ENCODE results near the gene HAUS2.
"Not testable (repeated sequence)": the region's sequence is repeated elsewhere in the genome, so short reads cannot be mapped to it uniquely, and the experiment has no call there.

HAUS2 gene

GRCh38 chr15:42548249-42549031 lies at the start of gene HAUS2, which contains the start of gene LRRC57:
Gene HAUS2 (plus strand): TSS chr15:42548838. CDS start chr15:42548873, 35 bp downstream.
Gene LRRC57 (minus strand): TSS chr15:42548793. CDS start chr15:42548434, 359 bp downstream.
- DNase-seq (ENCODE audit: low spot score): peak; percentile 88

GRCh38 chr15:42499858-42500609 lies 48.6 kb upstream of the HAUS2 start:
- DNase-seq (ENCODE audit: low spot score): no peak

DNA sequence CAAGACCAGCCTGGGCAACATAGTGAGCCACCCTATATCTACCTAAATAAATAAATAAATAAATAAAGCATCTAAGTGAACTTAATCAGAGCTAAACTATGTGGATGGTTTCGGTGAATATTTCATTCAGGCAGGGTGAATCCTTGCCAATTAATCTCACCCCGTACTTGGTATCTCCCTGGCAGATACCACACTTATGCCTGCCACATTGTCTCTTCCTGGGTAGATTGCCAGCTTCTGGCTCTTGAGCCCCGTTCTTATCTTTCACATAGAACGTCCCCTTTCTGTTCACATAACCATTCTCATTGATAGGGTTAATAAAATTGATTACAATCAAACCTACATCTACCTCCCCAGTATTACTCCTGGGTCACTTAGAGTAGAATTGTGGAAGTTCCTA lies 46.2 kb upstream of the HAUS2 start:
- DNase-seq (ENCODE audit: low spot score): no peak

DNA sequence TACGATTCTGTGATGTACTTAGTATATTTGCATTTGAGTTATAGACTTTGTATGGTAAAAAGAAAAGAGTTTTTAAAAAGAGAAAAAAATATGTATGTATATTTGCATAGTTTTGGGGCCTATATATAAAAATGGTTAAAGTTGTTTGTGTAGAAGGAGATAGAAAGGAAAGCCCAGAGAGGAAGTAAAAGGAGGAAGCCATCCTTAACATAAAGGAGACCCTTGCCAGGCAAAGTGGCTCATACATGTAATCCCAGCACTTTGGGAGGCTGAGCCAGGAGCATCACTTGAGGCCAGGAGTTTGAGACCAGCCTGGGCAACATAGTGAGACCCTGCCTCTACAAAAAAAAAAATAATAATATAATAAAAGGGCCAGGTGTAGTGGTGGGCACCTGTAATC lies 44.8 kb upstream of the HAUS2 start:
- no peak for DNase-seq (ENCODE audit: low spot score)

GRCh38 chr15:42504631-42505030 lies 44.0 kb upstream of the HAUS2 start:
- peak; percentile 23 for DNase-seq (ENCODE audit: low spot score)

DNA sequence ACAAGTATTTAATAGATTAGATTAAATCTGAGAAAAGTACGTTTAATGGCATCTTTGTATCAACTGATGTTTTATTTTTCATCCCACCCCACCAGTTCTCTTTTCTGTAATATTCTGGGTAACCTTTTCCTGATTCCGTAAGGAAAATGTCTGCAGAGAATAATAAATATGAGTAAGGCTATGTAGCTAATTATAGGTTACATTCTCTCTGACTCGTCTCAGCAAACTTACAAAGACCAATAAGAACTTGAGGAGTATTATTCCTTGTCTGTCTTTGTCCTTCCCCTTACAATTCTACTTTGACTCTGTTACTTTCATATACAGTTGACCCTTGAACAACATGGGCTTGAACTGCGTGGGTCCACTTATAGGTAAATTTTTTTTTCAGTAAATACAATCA lies 41.1 kb upstream of the HAUS2 start:
- peak; percentile 28 for DNase-seq (ENCODE audit: low spot score)

GRCh38 chr15:42508263-42508690 lies 40.4 kb upstream of the HAUS2 start:
- DNase-seq (ENCODE audit: low spot score): no peak

- DNase-seq (ENCODE audit: low spot score): no peak
These were observed 38.2 kb upstream of the HAUS2 start for GRCh38 chr15:42510258-42511006.

GRCh38 chr15:42511007-42511391 lies 37.6 kb upstream of the HAUS2 start:
- peak; percentile 14 for DNase-seq (ENCODE audit: low spot score)

DNA sequence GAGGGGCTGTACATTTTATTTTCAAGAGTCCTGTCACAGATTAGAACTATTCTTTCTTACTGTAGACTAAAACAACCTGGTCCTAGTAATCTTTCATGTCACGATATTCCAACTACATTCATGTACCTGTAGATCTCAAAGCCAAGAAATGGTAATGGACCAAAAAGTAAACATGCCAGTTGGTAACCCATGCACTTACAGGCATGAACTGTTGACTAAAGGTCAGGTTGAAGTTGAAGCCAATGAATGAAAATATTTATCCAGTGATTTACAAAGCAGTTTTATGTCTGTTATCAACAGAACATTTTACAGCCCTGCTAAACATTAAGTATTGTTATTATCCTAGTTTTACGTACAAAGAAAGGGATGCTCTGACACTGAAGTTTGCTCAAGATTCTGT lies 25.3 kb upstream of the HAUS2 start:
- DNase-seq (ENCODE audit: low spot score): no peak

DNA sequence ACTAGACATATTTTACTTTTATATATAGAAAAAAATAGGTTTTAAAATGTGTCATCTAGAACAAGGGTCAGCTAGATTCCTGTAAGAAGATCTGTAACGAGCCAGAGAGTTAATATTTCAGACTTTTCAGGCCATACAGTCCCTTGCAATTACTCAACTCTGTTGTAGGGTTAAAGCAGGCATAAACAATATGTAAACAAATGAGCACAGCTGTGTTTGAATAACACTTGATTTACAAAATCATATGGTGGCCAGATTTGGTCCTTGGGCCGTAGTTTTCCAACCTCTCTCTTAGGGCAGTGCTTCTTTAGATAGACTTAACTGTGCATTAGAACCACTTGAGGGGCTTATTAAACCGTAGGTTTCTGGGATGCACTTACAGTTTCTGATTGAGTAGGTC lies 19.7 kb upstream of the HAUS2 start:
- no peak for DNase-seq (ENCODE audit: low spot score)

DNA sequence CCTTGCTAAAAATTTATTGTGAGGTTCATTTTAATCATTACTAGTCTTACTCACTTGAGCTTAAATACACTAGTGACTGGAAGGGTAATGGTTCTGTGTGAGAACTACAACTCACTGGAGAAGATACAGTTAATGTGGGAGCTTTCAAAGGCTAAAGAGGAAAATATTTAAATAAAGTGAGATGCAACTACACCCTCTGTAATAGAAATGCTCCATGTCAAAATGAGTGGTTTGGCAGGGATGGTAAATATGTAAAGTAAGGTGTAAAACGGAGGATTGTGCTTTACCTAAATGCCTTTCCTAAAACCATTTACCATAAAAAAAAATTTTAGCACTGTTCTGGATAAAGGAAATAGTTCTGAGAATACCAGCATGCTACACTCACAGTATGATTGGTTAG lies 15.4 kb upstream of the HAUS2 start:
- DNase-seq (ENCODE audit: low spot score): no peak

GRCh38 chr15:42544853-42545629 lies 3.6 kb upstream of the HAUS2 start:
- DNase-seq (ENCODE audit: low spot score): no peak

DNA sequence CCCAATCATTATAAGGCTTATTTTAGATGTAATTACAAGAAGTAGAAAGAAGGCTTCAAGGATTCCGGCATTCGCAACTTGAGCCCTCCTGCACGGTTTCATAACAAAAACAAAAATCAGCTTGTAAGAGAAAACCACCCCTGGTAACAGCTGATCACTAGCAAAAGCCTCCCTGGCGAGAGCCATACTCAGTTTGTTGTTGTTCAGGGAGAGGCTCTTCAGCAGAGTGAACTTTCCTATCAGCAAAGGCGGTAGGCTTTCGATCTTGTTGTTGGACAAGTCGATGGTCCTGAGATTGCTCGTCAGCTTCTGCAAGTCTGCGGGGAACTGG lies 755 bp upstream of the HAUS2 start:
- DNase-seq (ENCODE audit: low spot score): no peak

GRCh38 chr15:42549032-42549491 lies 424 bp downstream of the HAUS2 start:
- DNase-seq (ENCODE audit: low spot score): no peak

DNA sequence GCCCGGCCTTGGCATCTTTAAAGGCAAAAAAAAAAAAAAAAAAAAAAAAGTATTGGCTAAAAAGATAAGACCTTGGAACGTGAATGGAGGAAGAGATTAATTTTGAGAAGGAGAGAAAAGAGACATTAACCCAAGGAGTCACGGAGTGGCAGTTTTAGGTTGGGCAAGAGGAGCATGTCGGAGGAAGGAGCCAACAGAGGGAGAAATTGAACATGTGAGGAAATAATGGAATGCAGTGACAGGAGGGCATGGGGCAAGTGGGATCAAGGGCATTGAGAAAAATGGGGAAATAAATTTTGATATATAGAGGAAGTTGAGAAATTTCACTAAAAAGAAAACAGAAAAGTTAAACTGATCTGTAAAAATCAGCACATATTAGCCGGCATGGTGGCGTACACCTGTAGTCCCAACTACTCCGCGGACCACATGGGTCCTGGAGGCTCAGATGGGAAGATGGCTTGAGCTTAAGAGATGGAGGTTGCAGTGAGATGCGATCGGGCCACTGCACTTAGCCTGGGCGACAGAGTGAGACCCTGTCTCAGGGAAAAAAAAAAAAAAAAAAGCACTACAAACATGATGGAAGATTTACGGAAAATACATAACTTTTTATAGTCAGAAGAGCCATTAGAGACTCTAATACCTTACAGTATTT lies 1.2 kb downstream of the HAUS2 start:
- DNase-seq (ENCODE audit: low spot score): no peak

GRCh38 chr15:42553554-42553953 lies 4.9 kb downstream of the HAUS2 start:
- DNase-seq (ENCODE audit: low spot score): no peak

GRCh38 chr15:42556550-42557207 lies 8.0 kb downstream of the HAUS2 start:
- not testable (repeated sequence) for DNase-seq (ENCODE audit: low spot score)

GRCh38 chr15:42558739-42559138 lies 10.1 kb downstream of the HAUS2 start:
- no peak for DNase-seq (ENCODE audit: low spot score)

DNA sequence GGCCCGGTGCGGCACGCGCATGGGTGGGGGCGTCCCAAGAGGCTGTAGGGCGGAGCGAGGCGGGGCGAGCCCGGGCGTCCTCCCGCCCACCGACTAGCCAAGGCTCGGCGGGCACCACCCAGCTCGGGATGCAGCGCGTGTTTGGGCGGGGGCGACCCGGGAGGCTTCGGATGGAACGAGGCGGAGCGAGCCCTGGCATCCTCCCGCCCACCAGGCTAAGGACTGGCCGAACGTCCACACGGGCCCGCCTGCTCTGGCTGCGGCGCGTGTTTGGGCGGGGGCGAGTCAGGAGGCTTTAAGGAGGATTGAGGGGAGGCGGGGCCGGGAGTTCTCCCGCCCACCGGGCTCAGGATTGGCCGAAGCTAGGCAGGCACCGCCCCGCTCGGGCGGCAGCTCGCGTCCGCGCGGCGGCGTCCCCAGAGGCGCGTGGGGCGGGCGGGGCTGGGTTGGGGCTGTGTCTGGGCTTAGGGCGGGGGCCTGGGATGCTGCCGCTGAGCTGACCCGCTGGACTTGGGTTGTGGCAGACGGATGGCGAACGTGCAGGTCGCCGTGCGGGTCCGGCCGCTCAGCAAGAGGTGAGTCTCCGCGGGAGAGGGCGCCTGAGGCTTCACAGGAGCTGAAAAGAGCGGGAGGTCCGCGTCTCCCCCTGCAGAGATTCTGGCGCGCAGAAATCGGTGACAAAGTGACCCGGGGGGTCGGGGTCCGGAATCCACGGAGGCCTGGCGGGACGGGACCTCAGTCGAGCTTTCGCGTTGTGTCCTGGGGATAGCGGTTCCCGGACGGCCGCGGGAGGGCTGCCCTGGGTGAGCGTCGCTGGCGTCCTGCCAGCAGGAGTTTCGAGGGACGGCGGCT lies 26.8 kb downstream of the HAUS2 start, which contains the start of gene STARD9:
STARD9 (plus strand) TSS at position 419 of the 852 bp plus-strand sequence; CDS start at position 529, 110 bp downstream.
- peak; percentile 99 for DNase-seq (ENCODE audit: low spot score)
